Endothelial cell of umbilical vein (primary cell): ENCODE results near the gene PPFIA1. TPM values are rescaled to one million over a fixed set of nuclear protein-coding genes. Genes with fewer than 3 reads are reported as not detected.
A peak's percentile ranks its signal among the peaks of the same experiment; 100 is the strongest.

Experiments
- BruUV-seq: library from RNA; stranded (reverse); fragments of 400-500 nt; replicated peaks from 2 replicates; lab custom pipeline; 2021; lab: Mats Ljungman, UMichigan
- CTCF ChIA-PET: fragments of 300-600, 350-600 bp; sonication (Branson Sonifier 250); formaldehyde crosslinking; loops from one replicate; lab custom pipeline; 2021; ENCODE audit warnings: antibody characterized with exemption, inconsistent platforms; lab: Charles Lee
- POLR2A ChIA-PET: fragments of 300-600, 350-600 bp; sonication (Branson Sonifier 250); formaldehyde crosslinking; loops from one replicate; lab custom pipeline; 2021; ENCODE audit warnings: antibody characterized with exemption, inconsistent platforms; lab: Charles Lee
- DNase-seq: peaks from one replicate; pipeline ENCODE4 v3.0.0-alpha.2; 2011; ENCODE audit warnings: low read depth, low spot score
- FAIRE-seq: peaks from 2 replicates; lab custom pipeline; 2011; peaks lifted over from hg19 to GRCh38; lab: Jason Lieb, UNC
- H2AFZ ChIP-seq: 2 replicates; pipeline ENCODE4 v1.6.0; 2012; ENCODE audit warnings: low read depth, low read length, control low read depth, inconsistent platforms
- H3K27ac ChIP-seq: 2 replicates; pipeline ENCODE4 v1.5.1; 2011; ENCODE audit warnings: low read depth, mild to moderate bottlenecking, control low read depth, low read length, moderate library complexity; ENCODE audit not compliant: insufficient read depth
- H3K27me3 ChIP-seq, 2 experiments: 2 replicates each; pipeline versions ENCODE4 v1.6.0 to v1.6.1; 2011; ENCODE audit warnings: low read length in 2 of 2, mixed read lengths in 1 of 2; ENCODE audit not compliant: control insufficient read depth in 2 of 2, insufficient read depth in 2 of 2
- H3K36me3 ChIP-seq, 2 experiments: 2 replicates in 1 of 2; 3 replicates in 1 of 2; pipeline ENCODE4 v1.5.1; 2011; ENCODE audit warnings: low read length in 2 of 2, mild to moderate bottlenecking in 1 of 2, moderate library complexity in 1 of 2; ENCODE audit not compliant: control insufficient read depth in 2 of 2, insufficient read depth in 2 of 2; ENCODE audit errors: extremely low read depth in 1 of 2
- H3K4me1 ChIP-seq: 3 replicates; pipeline ENCODE4 v1.5.1; 2011; ENCODE audit warnings: mild to moderate bottlenecking, low read length; ENCODE audit not compliant: control insufficient read depth, insufficient read depth; ENCODE audit errors: extremely low read depth
- H3K4me2 ChIP-seq: 2 replicates; pipeline ENCODE4 v1.6.1; 2011; ENCODE audit warnings: low read length, control low read depth, mixed read lengths; ENCODE audit not compliant: insufficient read depth
- H3K4me3 ChIP-seq, 3 experiments: fragments of 200-600 bp in 1 of 3; sonication (generic), shearing (Covaris generic) in 1 of 3; replicated peaks in 1 of 3; 2 replicates each; pipeline ENCODE4 v1.5.1; 2011 to 2016; ENCODE audit warnings: control low read depth in 3 of 3, low read length in 3 of 3, mild to moderate bottlenecking in 2 of 3, inconsistent platforms in 1 of 3, low read depth in 1 of 3, moderate library complexity in 1 of 3; ENCODE audit not compliant: insufficient read depth in 1 of 3
- H3K79me2 ChIP-seq: 2 replicates; pipeline ENCODE4 v1.6.0; 2012; ENCODE audit warnings: low read length, inconsistent platforms; ENCODE audit not compliant: control insufficient read depth, insufficient read depth
- H3K9ac ChIP-seq: replicated peaks from 2 replicates; pipeline ENCODE3; 2011; ENCODE audit warnings: low read length, control low read depth; ENCODE audit not compliant: insufficient read depth; ENCODE audit errors: extremely low read depth
- H3K9me1 ChIP-seq: replicated peaks from 3 replicates; pipeline ENCODE4 v1.6.0; 2011; ENCODE audit warnings: mild to moderate bottlenecking, low read length; ENCODE audit not compliant: control insufficient read depth, insufficient read depth; ENCODE audit errors: extremely low read depth
- H3K9me3 ChIP-seq: replicated peaks from 2 replicates; pipeline ENCODE4 v1.5.1; 2012; ENCODE audit warnings: low read length, inconsistent platforms; ENCODE audit not compliant: control insufficient read depth, insufficient read depth
- H4K20me1 ChIP-seq: replicated peaks from 2 replicates; pipeline ENCODE3; 2011; ENCODE audit warnings: mild to moderate bottlenecking, low read length; ENCODE audit not compliant: control insufficient read depth, insufficient read depth; ENCODE audit errors: extremely low read depth
- CTCF ChIP-seq, 2 donors: IDR thresholded peaks; 1 replicate in 1 of 2; 2 replicates in 1 of 2; pipeline ENCODE4 v1.5.1; 2011; ENCODE audit warnings: low read length in 2 of 2, mild to moderate bottlenecking in 2 of 2, moderate library complexity in 2 of 2, control low read depth in 1 of 2, inconsistent platforms in 1 of 2, low read depth in 1 of 2; ENCODE audit not compliant: insufficient read depth in 1 of 2; ENCODE audit errors: extremely low read depth in 1 of 2
- GATA2 ChIP-seq: IDR thresholded peaks from 2 replicates; pipeline ENCODE4 v1.7.0; 2011; ENCODE audit warnings: low read depth, mild to moderate bottlenecking, moderate library complexity, mixed read lengths, low read length; ENCODE audit not compliant: insufficient read length, insufficient read depth
- POLR2A ChIP-seq: IDR thresholded peaks from 2 replicates; pipeline ENCODE4 v1.6.1; 2012; ENCODE audit warnings: low read depth, mild to moderate bottlenecking, control low read depth, low read length
- POLR2AphosphoS5 ChIP-seq: IDR thresholded peaks from 2 replicates; pipeline ENCODE4 v1.6.1; 2012; ENCODE audit warnings: low read depth, mild to moderate bottlenecking, control low read depth, low read length, moderate library complexity; ENCODE audit not compliant: insufficient read depth
- dilution Hi-C: fragments of 300-500 bp; cut with MboI; formaldehyde crosslinking; loops from one replicate; pipeline ENCODE4 v1.15.0; 2019; ENCODE audit warnings: low sequenced_read_pairs; ENCODE audit not compliant: extremely low pct_ligation_motif_present
- intact Hi-C: fragments of 100-400 bp; cut with micrococcal nuclease; formaldehyde crosslinking; loops from one replicate; pipeline ENCODE4 v1.10.0; 2022
- polyA plus RNA-seq, 4 experiments: library from polyadenylated mRNA; depleted of rRNA in 3 of 4; stranded (reverse) in 3 of 4; unstranded in 1 of 4; fragments of >200 nt; gene quantifications; 2 replicates each; pipeline versions ENCODE4 v1.2.1 to v1.2.3, GENCODE V29; 2011 to 2012; ENCODE audit warnings: missing spikeins in 1 of 4
- total RNA-seq: library from RNA; stranded (reverse); gene quantifications from 2 replicates; pipeline ENCODE4 v1.2.3, GENCODE V29; 2021

The PPFIA1 gene
- total and polyA plus RNA-seq, 2 donors (not counting 3 experiments of a cell fraction or from before 2014, with no cell fraction given), result 44.3 to 60.9 TPM

DNA sequence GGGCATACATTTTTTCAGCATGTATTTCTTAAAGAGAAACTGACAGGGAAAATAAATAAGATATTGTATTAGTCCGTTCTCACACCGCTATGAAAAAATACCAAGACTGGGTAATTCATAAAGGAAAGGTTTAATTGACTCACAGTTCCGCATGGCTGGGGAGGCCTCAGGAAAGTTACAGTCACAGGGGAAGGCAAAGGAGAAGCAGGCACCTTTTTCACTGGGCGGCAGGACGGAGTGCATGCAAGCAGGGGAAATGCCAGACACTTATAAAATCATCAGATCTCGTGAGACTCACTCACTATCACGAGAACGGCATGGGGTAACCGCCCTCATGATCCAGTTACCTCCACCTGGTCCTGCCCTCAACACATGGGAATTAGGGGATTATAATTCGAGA, 44.2 kb downstream of the PPFIA1 start:
- H3K9ac ChIP-seq, result peak overlapping the region; percentile 17
- no peaks in the 10 kb centered on the region for H3K9me3 ChIP-seq
- peak overlapping the region; percentile 36 for H3K27ac ChIP-seq
- no peaks in the 10 kb centered on the region for H3K27me3 ChIP-seq
- FAIRE-seq, result peak; percentile 79
- H4K20me1 ChIP-seq, result no peaks in the 10 kb centered on the region
- peaks cover 0 to 2% of the 10 kb centered on the region in 2 experiments for H3K36me3 ChIP-seq
- H3K4me3 ChIP-seq, result peak overlapping the region in 1 of 3 experiments; percentile 46
- no TSS peak for BruUV-seq
- dilution Hi-C loops, result no loop called here
- ChIA-PET CTCF (no interaction called here), POLR2A (interaction anchor here (0.7 kb wide), 1 partner anchor 70 kb away, joined by 8 read pairs; no protein-coding TSS in a partner anchor)
- peaks cover 23% of the 10 kb centered on the region for H3K79me2 ChIP-seq
- intact Hi-C loops, result no loop called here
- no peaks in the 10 kb centered on the region for H3K9me1 ChIP-seq
- peak; percentile 66 for DNase-seq
- H3K4me1 ChIP-seq, result peaks cover 3% of the 10 kb centered on the region
- H2AFZ ChIP-seq, result no peak overlapping the region
- peak overlapping the region; percentile 46 for H3K4me2 ChIP-seq
- peak; percentile 19 for TF ChIP-seq POLR2A
- no peak for TF ChIP-seq GATA2

GRCh38 chr11:70315716-70316115, 45.2 kb downstream of the PPFIA1 start:
- Histone ChIP-seq H3K9ac (no peak overlapping the region), H3K4me2 (no peak overlapping the region), H3K36me3 (peaks cover 2% of the 10 kb centered on the region in 2 experiments), H2AFZ (no peak overlapping the region), H4K20me1 (no peaks in the 10 kb centered on the region), H3K27me3 (no peaks in the 10 kb centered on the region), H3K9me3 (no peaks in the 10 kb centered on the region), H3K9me1 (no peaks in the 10 kb centered on the region), H3K79me2 (peaks cover 23% of the 10 kb centered on the region), H3K4me3 (no peak overlapping the region), H3K4me1 (peaks cover 3% of the 10 kb centered on the region), H3K27ac (no peak overlapping the region)
- ChIA-PET POLR2A (interaction anchor here (0.7 kb wide), 1 partner anchor 69 kb away, joined by 8 read pairs; no protein-coding TSS in a partner anchor), CTCF (interaction anchor here (0.6 kb wide), 1 partner anchor 69 kb away, joined by 3 read pairs; no protein-coding TSS in a partner anchor)
- dilution Hi-C loops, result no loop called here
- BruUV-seq, result no TSS peak
- DNase-seq, result peak; percentile 61
- TF ChIP-seq POLR2AphosphoS5, result no peak
- no peak for TF ChIP-seq GATA2
- no peak for TF ChIP-seq CTCF (IDR thresholded peaks at IDR 0.05; ENCODE audit: extremely low read depth in 1 of 2, insufficient read depth in 1 of 2, low read depth in 1 of 2, low read length in 2 of 2)
- no peak for TF ChIP-seq POLR2A
- FAIRE-seq, result no peak
- intact Hi-C loops, result no loop called here
